SJCRH30 (cell line): Measurements from ENCODE around the gene ZFP92. TPM values are rescaled to one million over a fixed set of nuclear protein-coding genes. Genes with fewer than 3 reads are reported as not detected.

ENCODE experiments used
- DNase-seq, 2 experiments: peaks; one replicate each; pipeline ENCODE4 v3.0.0-alpha.2; 2015 to 2020
- H3K27ac ChIP-seq: fragments of 250-450 bp; sonication (Bioruptor Pico); 2 replicates; pipeline ENCODE4 v1.5.1; 2020; ENCODE audit warnings: mild to moderate bottlenecking, moderate library complexity
- H3K27me3 ChIP-seq: fragments of 250-450 bp; sonication (Bioruptor Pico); 2 replicates; pipeline ENCODE4 v1.5.1; 2020; ENCODE audit warnings: mild to moderate bottlenecking, moderate library complexity
- H3K36me3 ChIP-seq: fragments of 250-450 bp; sonication (Bioruptor Pico); 2 replicates; pipeline ENCODE4 v1.5.1; 2020; ENCODE audit warnings: mild to moderate bottlenecking, moderate library complexity
- H3K4me1 ChIP-seq: fragments of 250-450 bp; sonication (Bioruptor Pico); 2 replicates; pipeline ENCODE4 v1.5.1; 2020; ENCODE audit warnings: mild to moderate bottlenecking, moderate library complexity
- H3K4me3 ChIP-seq: fragments of 250-450 bp; sonication (Bioruptor Pico); 2 replicates; pipeline ENCODE4 v1.5.1; 2020; ENCODE audit warnings: mild to moderate bottlenecking, moderate library complexity
- H3K9me3 ChIP-seq: fragments of 250-450 bp; sonication (Bioruptor Pico); replicated peaks from 2 replicates; pipeline ENCODE4 v1.5.1; 2020; ENCODE audit warnings: mild to moderate bottlenecking, moderate library complexity
- total RNA-seq: library from RNA; depleted of rRNA; stranded (reverse); fragments of >200 nt; shearing (Covaris generic); gene quantifications from 2 replicates; pipeline ENCODE4 v1.2.3, GENCODE V29; 2014

ZFP92 gene
- total RNA-seq, 1 experiment from 2014 or later, result not detected

- Histone ChIP-seq H3K27ac (no peak overlapping the region), H3K9me3 (no peaks in the 10 kb centered on the region), H3K27me3 (no peaks in the 10 kb centered on the region), H3K36me3 (no peaks in the 10 kb centered on the region), H3K4me1 (no peaks in the 10 kb centered on the region), H3K4me3 (no peak overlapping the region)
- no peak for DNase-seq
Observed at GRCh38 chrX:153446950-153447580, 35.8 kb downstream of the ZFP92 start.

DNA sequence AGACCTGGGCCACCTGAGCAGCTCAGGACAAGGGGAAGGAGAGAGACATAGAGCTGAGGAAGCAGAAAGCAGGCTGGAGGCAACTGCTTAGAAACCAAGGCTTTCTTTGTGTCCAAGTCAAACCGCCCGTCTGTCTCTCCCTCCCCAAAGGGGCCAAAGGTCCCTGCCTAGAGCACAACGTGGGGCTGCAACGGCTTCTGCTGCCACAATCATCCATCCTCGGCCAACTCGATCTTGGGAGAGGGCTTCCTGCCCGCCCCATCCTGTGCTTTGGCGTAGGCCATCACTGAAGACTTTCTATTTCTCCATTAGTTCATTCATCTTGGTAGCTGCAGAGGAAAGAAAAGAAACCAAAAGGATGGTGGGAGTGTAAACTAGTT is 36.3 kb downstream of the ZFP92 start:
- no peak overlapping the region for H3K27ac ChIP-seq
- no peak for DNase-seq
- no peaks in the 10 kb centered on the region for H3K9me3 ChIP-seq
- no peak overlapping the region for H3K4me3 ChIP-seq
- no peaks in the 10 kb centered on the region for H3K36me3 ChIP-seq
- H3K4me1 ChIP-seq, result no peaks in the 10 kb centered on the region
- no peaks in the 10 kb centered on the region for H3K27me3 ChIP-seq

DNA sequence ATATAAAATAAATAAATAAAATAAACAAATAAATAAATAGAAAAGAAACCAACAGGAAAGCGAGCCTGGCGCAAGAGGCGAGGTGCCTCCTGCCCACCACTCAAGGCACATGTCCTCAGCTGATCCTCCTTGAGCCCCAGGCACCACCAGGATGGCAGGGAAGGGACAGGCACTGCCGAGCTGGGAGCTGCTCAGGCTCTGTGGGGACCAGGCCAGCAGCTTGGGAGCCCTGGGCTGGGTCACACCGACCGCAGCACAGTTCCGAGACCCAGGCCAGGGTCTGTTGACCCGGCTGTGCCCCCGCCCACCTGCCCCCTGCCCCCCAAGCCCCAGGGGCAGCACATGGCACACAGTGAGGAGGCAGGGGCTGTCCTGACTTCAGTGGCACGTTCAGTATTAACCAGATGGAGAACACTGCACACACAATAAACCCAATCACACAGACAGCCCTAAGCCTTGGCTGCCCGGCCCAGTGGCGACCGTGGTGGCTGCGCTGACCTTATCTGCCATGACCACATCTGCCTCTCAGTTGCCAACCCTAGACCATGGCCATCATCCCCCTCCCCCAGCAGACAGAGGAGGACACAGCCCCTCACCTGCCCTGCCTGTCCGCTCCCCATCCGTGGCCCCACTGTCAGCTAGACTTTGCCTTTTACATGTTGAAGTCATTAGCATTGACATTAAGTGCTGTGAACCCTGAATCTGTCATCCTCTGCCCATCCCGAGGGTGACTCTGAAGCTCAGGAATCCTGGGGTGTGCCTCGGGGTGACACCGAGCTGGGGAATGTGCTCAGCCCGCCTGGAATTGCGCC is 37.5 kb downstream of the ZFP92 start:
- no peaks in the 10 kb centered on the region for H3K4me1 ChIP-seq
- H3K36me3 ChIP-seq, result no peaks in the 10 kb centered on the region
- H3K9me3 ChIP-seq, result no peaks in the 10 kb centered on the region
- no peaks in the 10 kb centered on the region for H3K27me3 ChIP-seq
- H3K27ac ChIP-seq, result no peak overlapping the region
- no peak for DNase-seq
- H3K4me3 ChIP-seq, result no peak overlapping the region

DNA sequence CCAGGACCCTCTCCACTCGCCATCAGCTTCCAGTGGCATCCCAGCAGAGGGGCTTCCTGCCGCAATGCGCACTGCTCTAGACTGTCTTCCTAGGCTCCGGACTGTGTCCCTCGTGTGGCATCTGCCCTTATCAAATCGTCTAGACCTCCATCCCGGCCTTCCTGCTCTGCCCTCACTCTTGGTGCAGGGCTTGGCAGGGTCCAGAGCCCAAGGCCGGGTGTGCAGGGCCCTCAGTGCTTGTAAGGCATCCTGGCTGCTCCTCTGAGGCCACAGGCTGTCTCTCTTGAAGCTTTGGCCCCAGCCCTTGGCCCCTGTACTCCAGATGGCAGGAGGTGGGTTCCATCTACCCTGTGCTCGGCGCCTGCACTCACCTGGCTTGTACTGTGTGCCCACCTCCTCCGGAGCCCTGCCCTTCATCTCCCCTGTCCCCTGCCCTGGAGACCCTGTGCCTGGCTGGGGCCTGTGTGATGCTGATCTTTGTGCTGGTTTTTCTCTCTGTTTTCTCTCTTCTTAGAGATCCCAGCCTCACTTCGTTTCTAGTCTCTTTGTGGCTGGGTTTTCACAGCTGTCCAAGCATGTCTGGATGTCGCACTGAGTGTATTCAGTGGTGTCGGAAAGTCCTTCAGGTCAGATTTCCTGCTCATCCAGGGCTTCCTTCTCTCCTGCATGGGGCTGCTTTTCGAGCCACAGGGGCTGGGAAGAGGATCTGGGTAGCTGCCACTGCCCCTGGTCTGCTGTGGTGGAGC is 38.3 kb downstream of the ZFP92 start:
- DNase-seq, result peak; percentile 34 to 67
- H3K9me3 ChIP-seq, result no peaks in the 10 kb centered on the region
- H3K4me1 ChIP-seq, result no peaks in the 10 kb centered on the region
- no peaks in the 10 kb centered on the region for H3K36me3 ChIP-seq
- no peaks in the 10 kb centered on the region for H3K27me3 ChIP-seq
- H3K4me3 ChIP-seq, result no peak overlapping the region
- H3K27ac ChIP-seq, result peak overlapping the region; percentile 41

- DNase-seq, result no peak
- Histone ChIP-seq H3K4me1 (no peaks in the 10 kb centered on the region), H3K27me3 (no peaks in the 10 kb centered on the region), H3K9me3 (no peaks in the 10 kb centered on the region), H3K27ac (peak overlapping the region; percentile 41), H3K36me3 (no peaks in the 10 kb centered on the region), H3K4me3 (no peak overlapping the region)
Observed at GRCh38 chrX:153450114-153450948, 39.1 kb downstream of the ZFP92 start.

DNA sequence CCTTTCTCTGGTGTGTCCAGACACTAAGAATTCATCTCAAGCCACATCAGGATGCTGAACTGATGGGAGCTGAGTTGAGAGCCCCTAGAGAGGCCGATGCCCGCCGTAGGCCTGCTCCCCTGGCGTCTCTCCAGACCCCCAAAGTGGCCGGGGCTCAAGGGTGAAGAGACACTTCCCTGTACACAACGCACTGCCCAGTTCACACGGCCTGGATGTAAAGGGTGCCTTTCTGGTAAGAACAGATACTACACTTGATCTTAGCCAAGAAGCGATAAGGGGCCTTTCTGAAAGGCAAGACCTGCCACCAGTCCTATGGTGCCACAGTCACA is 39.6 kb downstream of the ZFP92 start:
- no peak for DNase-seq
- no peaks in the 10 kb centered on the region for H3K36me3 ChIP-seq
- H3K4me1 ChIP-seq, result no peaks in the 10 kb centered on the region
- H3K4me3 ChIP-seq, result no peak overlapping the region
- no peaks in the 10 kb centered on the region for H3K9me3 ChIP-seq
- no peak overlapping the region for H3K27ac ChIP-seq
- no peaks in the 10 kb centered on the region for H3K27me3 ChIP-seq

GRCh38 chrX:153454901-153455550 is 43.8 kb downstream of the ZFP92 start:
- H3K4me3 ChIP-seq, result no peak overlapping the region
- DNase-seq, result no peak
- H3K27ac ChIP-seq, result no peak overlapping the region
- peaks cover 3% of the 10 kb centered on the region; the same call in 1 of the 2 replicates for H3K4me1 ChIP-seq
- no peaks in the 10 kb centered on the region for H3K9me3 ChIP-seq
- H3K36me3 ChIP-seq, result no peaks in the 10 kb centered on the region
- no peaks in the 10 kb centered on the region for H3K27me3 ChIP-seq

GRCh38 chrX:153455571-153455970 is 44.3 kb downstream of the ZFP92 start:
- Histone ChIP-seq H3K9me3 (no peaks in the 10 kb centered on the region), H3K27ac (no peak overlapping the region), H3K36me3 (no peaks in the 10 kb centered on the region), H3K4me3 (no peak overlapping the region), H3K4me1 (peaks cover 3% of the 10 kb centered on the region; the same call in 1 of the 2 replicates), H3K27me3 (no peaks in the 10 kb centered on the region)
- DNase-seq, result no peak

- H3K36me3 ChIP-seq, result no peaks in the 10 kb centered on the region
- H3K4me3 ChIP-seq, result no peak overlapping the region
- H3K27me3 ChIP-seq, result no peaks in the 10 kb centered on the region
- peaks cover 3% of the 10 kb centered on the region; the same call in 1 of the 2 replicates for H3K4me1 ChIP-seq
- H3K27ac ChIP-seq, result no peak overlapping the region
- H3K9me3 ChIP-seq, result no peaks in the 10 kb centered on the region
- DNase-seq, result no peak
Observed at GRCh38 chrX:153456161-153456560, 44.9 kb downstream of the ZFP92 start.

- Histone ChIP-seq H3K4me3 (no peak overlapping the region), H3K9me3 (no peaks in the 10 kb centered on the region), H3K27ac (no peak overlapping the region), H3K27me3 (no peaks in the 10 kb centered on the region), H3K4me1 (peaks cover 3% of the 10 kb centered on the region; the same call in 1 of the 2 replicates), H3K36me3 (no peaks in the 10 kb centered on the region)
- no peak for DNase-seq
Observed at GRCh38 chrX:153456704-153457103, 45.4 kb downstream of the ZFP92 start.

- Histone ChIP-seq H3K4me3 (no peak overlapping the region), H3K27me3 (no peaks in the 10 kb centered on the region), H3K27ac (no peak overlapping the region), H3K4me1 (peaks cover 3% of the 10 kb centered on the region; the same call in 1 of the 2 replicates), H3K36me3 (no peaks in the 10 kb centered on the region), H3K9me3 (no peaks in the 10 kb centered on the region)
- DNase-seq, result no peak
Observed at GRCh38 chrX:153457136-153457825, 46.0 kb downstream of the ZFP92 start.

DNA sequence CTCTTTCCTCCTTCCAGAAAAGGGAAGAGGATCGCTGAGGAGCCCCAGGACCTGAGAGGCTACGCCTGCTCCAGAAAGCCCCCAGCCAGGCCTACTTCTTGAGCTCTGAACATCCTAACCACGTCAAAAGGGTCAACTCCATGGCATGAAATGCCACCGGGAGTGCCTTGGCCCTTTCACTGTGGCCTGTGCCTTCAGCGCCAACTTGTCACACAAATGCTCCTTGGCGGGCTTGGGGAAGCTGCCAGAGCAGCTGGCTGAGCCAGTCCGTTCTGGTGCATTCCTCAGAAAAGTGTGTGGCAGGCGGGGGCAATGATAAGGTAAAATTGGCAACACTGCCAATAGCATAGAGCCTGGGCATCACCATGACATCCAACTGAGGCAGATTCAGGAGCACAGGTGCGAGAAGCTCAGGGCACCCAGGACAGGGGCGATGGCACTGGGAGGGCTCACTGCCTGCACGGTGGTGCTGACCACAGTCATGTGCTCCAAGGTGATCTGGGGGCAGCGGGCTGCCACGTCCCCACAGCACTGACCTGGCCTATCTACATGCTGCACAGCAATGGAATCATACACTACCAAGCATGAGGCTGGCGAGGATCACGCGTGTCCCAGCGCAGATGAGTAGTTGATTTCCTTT is 46.7 kb downstream of the ZFP92 start:
- H3K4me1 ChIP-seq, result peaks cover 3% of the 10 kb centered on the region; the same call in 1 of the 2 replicates
- no peaks in the 10 kb centered on the region for H3K9me3 ChIP-seq
- H3K36me3 ChIP-seq, result no peaks in the 10 kb centered on the region
- DNase-seq, result no peak
- no peak overlapping the region for H3K4me3 ChIP-seq
- H3K27me3 ChIP-seq, result no peaks in the 10 kb centered on the region
- H3K27ac ChIP-seq, result no peak overlapping the region

DNA sequence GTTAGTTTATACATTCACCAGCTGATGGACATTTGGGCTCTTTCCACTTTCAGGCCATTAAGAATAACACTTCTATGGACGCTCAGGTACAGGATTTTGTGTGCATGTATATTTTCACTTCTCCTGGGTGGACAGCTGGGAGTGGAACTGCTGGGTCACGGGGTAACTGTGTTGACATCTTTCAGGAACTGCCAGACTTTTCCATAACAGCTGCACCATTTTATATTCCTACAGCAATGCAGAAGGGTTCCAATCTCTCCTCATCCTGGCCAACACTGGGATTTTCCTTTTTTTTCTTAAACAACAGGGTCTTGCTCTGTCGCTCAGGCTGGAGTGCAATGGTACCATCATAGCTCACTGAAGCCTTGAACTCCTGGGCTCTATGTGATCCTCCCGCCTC is 47.2 kb downstream of the ZFP92 start:
- H3K27ac ChIP-seq, result no peak overlapping the region
- DNase-seq, result no peak

More for the DNA sequence above, 47.2 kb downstream of the ZFP92 start:
- no peak overlapping the region for H3K4me3 ChIP-seq
- peaks cover 3% of the 10 kb centered on the region; the same call in 1 of the 2 replicates for H3K4me1 ChIP-seq
- H3K27me3 ChIP-seq, result no peaks in the 10 kb centered on the region
- H3K36me3 ChIP-seq, result no peaks in the 10 kb centered on the region
- no peaks in the 10 kb centered on the region for H3K9me3 ChIP-seq
